VCaP (cell line): ENCODE measurements around the gene CASKIN1.
"Not testable (repeated sequence)": the region's sequence is repeated elsewhere in the genome, so short reads cannot be mapped to it uniquely, and the experiment has no call there.

ENCODE experiments used
- H3K27ac ChIP-seq: fragments of 450-650 bp; 2 replicates; pipeline ENCODE4 v1.5.1; 2017
- TF ChIP-seq, protein P1 (sequence below): fragments of 450-650 bp; conservative IDR thresholded peaks from 2 replicates; pipeline ENCODE4 v1.5.1; 2017; ENCODE audit warnings: mild to moderate bottlenecking, moderate library complexity

CASKIN1 gene

GRCh38 chr16:2206420-2206779 is 10.0 kb upstream of the CASKIN1 start:
- TF ChIP-seq, protein P1, sequence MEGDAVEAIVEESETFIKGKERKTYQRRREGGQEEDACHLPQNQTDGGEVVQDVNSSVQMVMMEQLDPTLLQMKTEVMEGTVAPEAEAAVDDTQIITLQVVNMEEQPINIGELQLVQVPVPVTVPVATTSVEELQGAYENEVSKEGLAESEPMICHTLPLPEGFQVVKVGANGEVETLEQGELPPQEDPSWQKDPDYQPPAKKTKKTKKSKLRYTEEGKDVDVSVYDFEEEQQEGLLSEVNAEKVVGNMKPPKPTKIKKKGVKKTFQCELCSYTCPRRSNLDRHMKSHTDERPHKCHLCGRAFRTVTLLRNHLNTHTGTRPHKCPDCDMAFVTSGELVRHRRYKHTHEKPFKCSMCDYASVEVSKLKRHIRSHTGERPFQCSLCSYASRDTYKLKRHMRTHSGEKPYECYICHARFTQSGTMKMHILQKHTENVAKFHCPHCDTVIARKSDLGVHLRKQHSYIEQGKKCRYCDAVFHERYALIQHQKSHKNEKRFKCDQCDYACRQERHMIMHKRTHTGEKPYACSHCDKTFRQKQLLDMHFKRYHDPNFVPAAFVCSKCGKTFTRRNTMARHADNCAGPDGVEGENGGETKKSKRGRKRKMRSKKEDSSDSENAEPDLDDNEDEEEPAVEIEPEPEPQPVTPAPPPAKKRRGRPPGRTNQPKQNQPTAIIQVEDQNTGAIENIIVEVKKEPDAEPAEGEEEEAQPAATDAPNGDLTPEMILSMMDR, result no peak
- peak overlapping the region; percentile 89 for H3K27ac ChIP-seq

- H3K27ac ChIP-seq, result peak overlapping the region; percentile 89
- TF ChIP-seq, protein P1, result no peak
Observed at GRCh38 chr16:2205967-2206313, 9.5 kb upstream of the CASKIN1 start.

DNA sequence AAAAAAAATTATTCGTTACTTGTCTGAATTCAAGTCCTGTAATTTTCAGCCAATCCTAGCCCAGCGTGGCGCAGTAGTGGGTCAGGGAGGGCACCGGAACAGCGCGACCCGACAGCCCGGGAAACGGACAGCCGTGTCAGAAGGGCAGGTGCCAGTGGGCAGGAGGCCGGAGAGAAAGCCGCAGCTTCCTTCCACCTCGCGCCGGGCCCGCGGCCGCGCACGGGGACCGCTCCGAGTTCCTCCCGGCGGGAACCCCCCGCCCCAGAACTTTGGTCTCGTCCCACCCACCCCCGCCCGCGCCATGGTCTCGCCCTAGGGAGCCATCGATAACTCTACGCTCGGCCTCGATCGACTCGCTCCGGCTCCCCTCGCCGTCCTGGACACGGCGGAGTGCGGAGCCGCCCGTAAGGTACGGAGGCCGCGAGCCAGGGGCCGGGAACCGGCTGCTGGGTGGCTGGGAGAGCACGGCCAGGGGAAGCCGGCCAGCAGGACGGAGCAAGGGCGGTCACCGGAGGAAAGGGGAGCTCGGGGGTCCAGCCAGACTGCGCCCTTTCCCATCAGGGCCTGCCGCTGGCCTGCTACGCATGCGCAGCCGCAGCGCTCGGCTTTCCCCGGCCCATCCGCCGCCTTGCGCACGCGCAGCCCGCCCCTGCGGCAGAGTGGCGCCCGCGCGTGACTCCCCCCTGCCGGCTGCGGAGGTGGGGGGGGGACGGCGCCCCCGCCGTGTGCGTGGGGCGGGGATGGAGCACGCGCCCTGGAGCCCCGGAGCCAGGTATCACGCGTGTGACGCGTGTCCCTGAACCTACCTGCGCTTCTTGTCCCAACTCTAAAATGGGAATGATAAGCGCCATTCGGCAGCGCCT is 8.9 kb upstream of the CASKIN1 start, which contains the start of gene MLST8:
Gene MLST8, plus strand, starts transcription at position 351 of the 863 bp plus-strand sequence. CDS start 632 bp downstream, outside the sequence.
- H3K27ac ChIP-seq, result peak within 1 kb of the TSS; percentile 89
- TF ChIP-seq, protein P1, result no peak

DNA sequence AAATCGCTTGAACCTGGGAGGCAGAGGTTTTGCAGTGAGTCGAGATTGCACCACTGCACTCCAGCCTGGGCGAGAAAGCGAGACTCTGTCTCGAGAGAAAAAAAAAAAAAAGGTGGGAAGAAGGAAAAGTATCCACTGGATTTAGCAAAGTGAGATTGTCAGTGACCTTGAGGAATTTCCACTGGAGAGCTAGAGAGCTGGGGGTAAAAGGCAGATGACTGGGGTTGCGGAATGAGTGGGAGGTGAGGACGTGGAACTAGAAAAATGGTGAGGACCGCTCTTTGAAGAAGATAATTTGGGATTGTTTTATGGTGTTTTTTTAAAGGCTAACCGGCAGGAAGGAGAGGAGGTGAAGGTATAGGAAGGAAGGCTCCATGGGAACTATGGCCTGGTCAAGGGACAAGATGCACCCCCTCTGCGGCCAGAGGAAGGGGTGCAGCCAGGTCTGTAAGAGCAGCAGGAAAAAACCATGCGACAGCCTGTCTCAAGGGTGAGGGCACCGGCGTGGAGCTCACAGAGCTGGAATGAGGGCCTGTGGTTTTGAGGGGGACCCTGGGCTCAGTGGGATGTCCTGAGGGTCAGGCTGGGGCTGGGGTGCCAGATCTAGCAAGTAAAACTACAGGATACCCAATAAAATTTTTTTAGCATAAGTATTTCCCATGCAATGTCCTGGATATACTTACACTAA is 8.2 kb upstream of the CASKIN1 start:
- TF ChIP-seq, protein P1, result no peak
- peak overlapping the region; percentile 89 for H3K27ac ChIP-seq

GRCh38 chr16:2203119-2203688 is 6.8 kb upstream of the CASKIN1 start:
- H3K27ac ChIP-seq, result not testable (repeated sequence)

DNA sequence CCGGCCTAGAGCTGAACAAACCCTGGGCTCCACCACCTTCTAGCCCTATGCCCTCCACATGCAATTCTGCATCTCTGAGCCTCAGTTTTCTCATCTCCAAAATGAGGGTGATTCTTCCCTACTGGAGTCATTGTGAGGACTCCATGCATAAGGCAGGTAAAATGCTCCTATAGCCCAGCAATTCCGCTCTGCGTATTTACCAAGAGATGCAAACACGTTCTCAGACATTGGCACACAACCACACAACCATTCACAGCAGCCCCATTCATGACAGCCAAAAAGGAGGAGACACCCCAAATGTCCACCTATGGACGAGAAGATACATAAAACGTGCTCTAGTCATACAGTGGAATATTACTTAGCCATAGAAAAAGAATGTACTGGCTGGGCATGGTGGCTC is 3.9 kb upstream of the CASKIN1 start:
- no peak overlapping the region for H3K27ac ChIP-seq
- TF ChIP-seq, protein P1, result no peak

- no peak overlapping the region for H3K27ac ChIP-seq
- TF ChIP-seq, protein P1, result no peak
Observed at GRCh38 chr16:2199621-2200139, 3.3 kb upstream of the CASKIN1 start.
